GM12872 (cell line): Measurements from ENCODE around the gene STARD13.
A peak's percentile ranks its signal among the peaks of the same experiment; 100 is the strongest.

ENCODE experiments used
- CTCF ChIP-seq: IDR thresholded peaks from 3 replicates; pipeline ENCODE4 v1.5.1; 2011; ENCODE audit warnings: low read depth, mild to moderate bottlenecking, low read length, moderate library complexity; ENCODE audit not compliant: insufficient read depth

Gene STARD13

GRCh38 chr13:33191425-33192210 lies 93.9 kb downstream of the STARD13 start:
- TF ChIP-seq CTCF: no peak

DNA sequence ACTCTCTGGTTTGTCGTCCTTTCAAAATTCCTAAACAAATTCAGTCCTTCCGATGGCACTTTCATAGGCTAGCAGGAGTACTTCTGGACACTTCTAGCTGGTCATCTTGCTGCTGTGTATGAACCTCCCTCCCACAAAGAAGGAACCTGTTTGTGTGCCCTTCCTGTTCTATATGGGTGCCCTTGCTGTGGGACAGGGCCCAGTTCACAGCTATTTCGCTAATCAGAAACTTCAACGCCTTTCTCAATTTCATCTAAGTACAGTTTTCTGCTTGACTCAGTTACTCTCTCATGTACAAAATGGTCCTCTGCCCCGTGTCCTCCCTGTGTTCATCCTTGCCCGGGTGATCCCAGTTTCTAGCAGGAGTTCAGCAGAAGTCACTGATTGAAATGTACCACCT lies 96.1 kb downstream of the STARD13 start:
- no peak for TF ChIP-seq CTCF

DNA sequence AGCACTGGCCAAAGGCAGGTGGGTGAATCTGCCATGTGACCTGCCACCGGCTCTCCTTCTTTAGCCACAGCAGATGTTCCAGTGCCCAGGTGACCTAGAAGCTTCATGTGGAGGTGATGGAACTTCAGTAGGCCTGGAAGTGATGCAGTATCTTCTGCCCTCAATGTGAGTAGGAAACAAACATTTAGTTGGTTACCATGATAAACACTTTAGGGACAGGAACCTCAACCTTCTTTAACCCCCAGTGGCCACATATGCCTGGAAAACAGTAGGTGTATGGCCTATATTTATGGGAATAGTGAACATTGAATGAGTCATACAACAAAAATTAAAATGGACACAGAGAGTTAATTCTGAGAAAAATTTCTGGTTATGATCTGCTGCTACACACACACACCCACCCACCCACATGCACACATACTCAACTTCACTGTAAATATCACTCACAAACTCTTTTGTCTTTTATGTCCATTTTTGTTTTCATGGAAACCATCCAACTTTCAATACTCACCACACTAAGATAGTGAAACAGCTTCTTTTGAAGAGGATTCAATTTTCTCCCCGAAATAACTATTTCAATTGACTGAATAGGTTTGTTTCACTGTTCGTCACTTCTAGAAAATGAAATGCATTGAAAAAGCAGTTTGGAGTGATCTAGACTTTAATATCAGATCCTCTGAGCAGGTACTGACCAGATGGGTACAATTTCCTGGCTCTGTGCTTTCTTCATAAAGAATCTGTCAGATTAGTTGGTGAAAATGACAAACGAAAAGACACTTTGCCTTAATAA lies 97.3 kb downstream of the STARD13 start:
- 0 out of 3 replicates have a peak, but pooled peaks have one; percentile 11 for TF ChIP-seq CTCF

DNA sequence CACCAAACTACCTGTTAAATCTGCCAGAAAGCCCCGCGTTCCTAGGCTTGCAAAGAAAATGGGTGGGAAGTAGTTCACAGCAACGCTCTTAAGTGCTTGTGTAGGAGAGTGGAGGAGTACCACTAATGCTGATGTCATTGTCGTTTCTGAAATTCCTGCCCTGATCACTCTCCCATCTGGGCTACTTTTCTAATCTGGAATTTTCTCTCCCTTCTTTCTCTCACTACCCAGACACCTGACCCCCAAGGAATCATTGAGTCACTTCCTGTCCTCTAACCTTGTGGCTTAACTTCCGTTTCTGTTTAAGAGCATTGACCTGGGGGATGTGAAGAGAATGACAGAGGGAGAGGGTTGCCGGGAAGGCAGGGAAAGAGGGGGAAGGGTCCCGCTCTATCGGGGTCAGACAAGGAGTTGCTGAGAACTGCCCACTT lies 98.7 kb downstream of the STARD13 start:
- no peak for TF ChIP-seq CTCF

DNA sequence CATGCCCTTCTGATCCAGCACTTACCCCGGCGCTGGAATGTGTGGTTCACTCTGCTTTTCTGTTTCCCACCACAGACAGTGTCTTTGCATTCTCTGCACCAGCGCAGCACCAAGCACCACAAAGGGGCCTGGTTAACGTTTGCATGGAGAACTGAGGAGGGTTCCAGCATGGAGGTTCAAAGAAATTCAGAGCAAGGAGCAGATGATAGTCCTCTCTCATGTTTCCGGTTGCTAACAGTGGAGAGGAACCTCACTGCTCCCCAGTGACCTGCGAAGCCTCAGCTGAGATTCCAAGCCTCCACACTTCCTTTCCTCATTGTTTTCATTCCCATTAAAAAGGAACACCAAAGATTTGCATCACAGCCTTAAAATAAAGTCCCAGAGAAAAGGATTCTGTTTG lies 99.7 kb downstream of the STARD13 start:
- no peak for TF ChIP-seq CTCF

GRCh38 chr13:33184530-33184929 lies 101.0 kb downstream of the STARD13 start:
- TF ChIP-seq CTCF: no peak

DNA sequence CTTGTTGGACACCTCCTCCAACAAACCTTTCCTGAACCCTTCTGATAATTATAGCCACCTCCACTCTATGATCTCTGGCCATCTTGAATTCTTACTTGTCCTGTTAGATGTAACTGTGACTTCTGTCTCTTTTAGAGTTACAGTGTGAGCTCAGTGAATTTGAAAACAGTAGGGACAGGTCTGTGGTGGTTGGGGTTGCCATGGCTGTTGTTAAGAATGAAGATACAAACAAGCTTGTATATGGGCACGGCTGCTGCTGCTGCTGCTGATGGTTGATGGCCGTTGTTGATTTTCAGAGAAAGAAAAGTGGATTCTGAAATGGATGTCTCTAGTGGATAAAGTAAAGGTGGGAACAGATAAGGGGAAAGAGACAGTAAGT lies 101.5 kb downstream of the STARD13 start:
- no peak for TF ChIP-seq CTCF
